DOHH2 (cell line): ENCODE measurements around the gene IGF2BP3.

ENCODE experiments used
- EZH2phosphoT487 ChIP-seq: fragments of 200-600 bp; sonication (generic); IDR thresholded peaks from 2 replicates; pipeline ENCODE4 v1.6.1; 2017; ENCODE audit warnings: borderline replicate concordance, mild to moderate bottlenecking, antibody characterized with exemption, low read length, moderate library complexity, mixed read lengths
- TF ChIP-seq, protein P1 (sequence below): fragments of 200-600 bp; sonication (generic); IDR thresholded peaks from one replicate; pipeline ENCODE4 v1.5.1; 2014; ENCODE audit warnings: antibody characterized with exemption, mild to moderate bottlenecking, low read depth, low read length; ENCODE audit not compliant: poor library complexity, severe bottlenecking

DNA sequence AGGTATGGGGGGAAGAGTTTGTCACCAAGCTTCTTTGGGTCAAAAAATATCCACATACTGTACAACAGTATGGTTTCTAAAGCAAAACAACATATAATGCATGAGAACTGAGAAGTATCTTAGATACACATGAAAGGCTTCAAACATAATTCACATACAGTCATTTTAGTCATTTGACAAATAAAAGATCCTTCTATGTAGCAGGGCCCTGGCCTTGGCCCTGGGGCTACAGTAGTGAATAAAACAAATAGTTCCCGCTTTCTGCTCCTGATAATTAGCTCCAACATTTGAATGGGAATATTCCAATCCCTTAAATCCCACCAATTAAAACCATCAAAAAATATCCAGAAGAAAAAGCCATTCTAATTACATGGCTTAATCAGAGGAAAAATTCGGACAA lies 119.8 kb downstream of the IGF2BP3 start:
- TF ChIP-seq, protein P1, sequence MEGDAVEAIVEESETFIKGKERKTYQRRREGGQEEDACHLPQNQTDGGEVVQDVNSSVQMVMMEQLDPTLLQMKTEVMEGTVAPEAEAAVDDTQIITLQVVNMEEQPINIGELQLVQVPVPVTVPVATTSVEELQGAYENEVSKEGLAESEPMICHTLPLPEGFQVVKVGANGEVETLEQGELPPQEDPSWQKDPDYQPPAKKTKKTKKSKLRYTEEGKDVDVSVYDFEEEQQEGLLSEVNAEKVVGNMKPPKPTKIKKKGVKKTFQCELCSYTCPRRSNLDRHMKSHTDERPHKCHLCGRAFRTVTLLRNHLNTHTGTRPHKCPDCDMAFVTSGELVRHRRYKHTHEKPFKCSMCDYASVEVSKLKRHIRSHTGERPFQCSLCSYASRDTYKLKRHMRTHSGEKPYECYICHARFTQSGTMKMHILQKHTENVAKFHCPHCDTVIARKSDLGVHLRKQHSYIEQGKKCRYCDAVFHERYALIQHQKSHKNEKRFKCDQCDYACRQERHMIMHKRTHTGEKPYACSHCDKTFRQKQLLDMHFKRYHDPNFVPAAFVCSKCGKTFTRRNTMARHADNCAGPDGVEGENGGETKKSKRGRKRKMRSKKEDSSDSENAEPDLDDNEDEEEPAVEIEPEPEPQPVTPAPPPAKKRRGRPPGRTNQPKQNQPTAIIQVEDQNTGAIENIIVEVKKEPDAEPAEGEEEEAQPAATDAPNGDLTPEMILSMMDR: no peak
- no peak for TF ChIP-seq EZH2phosphoT487
